ENCODE measurements around the gene TM4SF18.

GRCh38 chr3:149376718-149377407, 43.4 kb upstream of the TM4SF18 start:
- no peak for TF ChIP-seq CTCF (IDR thresholded peaks at IDR 0.05)
- no peak for TF ChIP-seq POLR2A (IDR thresholded peaks at IDR 0.05)
